ENCODE measurements around the gene RCC2.

Gene RCC2

DNA sequence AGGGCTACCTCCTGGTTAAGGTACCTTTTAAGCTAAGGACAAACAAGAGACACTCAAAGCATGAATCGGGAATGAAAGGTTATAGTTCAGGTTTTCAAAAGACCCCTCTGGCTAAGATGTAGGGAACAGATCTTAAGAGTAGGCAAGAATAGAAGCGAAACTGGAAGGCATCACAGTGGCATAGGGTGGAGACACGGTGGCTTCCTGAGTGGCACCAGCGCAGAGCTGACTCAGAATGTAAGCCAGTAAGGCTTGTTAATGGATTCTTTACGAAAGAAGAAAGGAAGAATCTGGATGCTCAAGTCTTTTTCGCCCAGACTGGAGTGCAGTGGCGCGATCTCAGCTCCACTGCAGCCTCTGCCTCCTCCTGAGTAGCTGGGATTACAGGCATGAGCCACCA, 46.2 kb downstream of the RCC2 start:
- H3K4me3 ChIP-seq (ENCODE audit: low read depth, low read length): no peak overlapping the region
- TF ChIP-seq, protein P1, sequence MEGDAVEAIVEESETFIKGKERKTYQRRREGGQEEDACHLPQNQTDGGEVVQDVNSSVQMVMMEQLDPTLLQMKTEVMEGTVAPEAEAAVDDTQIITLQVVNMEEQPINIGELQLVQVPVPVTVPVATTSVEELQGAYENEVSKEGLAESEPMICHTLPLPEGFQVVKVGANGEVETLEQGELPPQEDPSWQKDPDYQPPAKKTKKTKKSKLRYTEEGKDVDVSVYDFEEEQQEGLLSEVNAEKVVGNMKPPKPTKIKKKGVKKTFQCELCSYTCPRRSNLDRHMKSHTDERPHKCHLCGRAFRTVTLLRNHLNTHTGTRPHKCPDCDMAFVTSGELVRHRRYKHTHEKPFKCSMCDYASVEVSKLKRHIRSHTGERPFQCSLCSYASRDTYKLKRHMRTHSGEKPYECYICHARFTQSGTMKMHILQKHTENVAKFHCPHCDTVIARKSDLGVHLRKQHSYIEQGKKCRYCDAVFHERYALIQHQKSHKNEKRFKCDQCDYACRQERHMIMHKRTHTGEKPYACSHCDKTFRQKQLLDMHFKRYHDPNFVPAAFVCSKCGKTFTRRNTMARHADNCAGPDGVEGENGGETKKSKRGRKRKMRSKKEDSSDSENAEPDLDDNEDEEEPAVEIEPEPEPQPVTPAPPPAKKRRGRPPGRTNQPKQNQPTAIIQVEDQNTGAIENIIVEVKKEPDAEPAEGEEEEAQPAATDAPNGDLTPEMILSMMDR (IDR thresholded peaks at IDR 0.05; ENCODE audit: borderline replicate concordance, insufficient read depth, low read depth, low read length): no peak

DNA sequence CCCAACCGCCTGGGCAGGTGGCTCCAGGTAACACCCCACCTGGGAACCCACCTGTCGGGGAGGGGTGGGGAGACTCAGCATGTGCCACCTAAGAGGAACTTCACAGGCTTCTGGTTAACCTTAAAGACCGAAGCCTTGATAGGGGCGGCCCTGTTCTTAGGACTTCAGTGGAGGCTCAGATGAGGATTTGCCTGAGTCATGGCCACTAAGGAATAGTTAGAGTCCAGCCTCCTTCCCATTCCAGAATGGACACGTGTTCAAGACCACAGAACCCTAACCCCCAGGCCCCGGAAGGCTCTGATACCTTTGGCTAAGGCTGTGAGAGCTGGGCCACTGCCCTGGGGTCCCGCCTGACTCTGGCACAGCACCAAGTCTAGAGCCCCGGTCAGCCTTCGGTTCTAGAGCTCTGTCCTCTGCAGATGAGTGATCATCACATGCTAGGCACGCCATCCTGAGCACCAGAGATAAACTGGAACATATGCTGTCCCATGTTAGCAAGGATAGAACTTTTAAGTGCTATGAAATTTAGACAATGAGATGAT, 47.2 kb downstream of the RCC2 start:
- TF ChIP-seq, protein P1 (IDR thresholded peaks at IDR 0.05; ENCODE audit: borderline replicate concordance, insufficient read depth, low read depth, low read length): no peak
- H3K4me3 ChIP-seq (ENCODE audit: low read depth, low read length): no peak overlapping the region

DNA sequence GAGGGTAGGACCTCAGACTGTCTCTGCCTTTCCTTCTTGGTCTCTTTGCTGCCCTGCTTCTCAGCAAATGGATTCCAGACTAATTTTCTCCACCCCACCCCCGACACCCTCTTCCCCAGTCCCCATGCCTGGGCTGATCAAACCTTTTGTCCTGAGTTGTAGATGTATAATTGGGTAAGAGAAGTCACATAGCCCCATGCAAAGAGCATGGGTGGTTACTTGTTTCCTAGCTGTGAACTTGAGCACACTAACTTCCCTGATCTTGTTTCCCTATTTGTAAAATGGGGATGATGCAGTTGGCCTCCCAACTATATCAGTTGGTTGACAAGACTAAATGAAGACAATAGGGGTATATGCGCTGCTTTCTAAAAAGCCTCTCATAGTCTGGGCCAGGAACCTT, 58.3 kb downstream of the RCC2 start:
- no peak overlapping the region for H3K4me3 ChIP-seq (ENCODE audit: low read depth, low read length)
- TF ChIP-seq, protein P1 (IDR thresholded peaks at IDR 0.05; ENCODE audit: borderline replicate concordance, insufficient read depth, low read depth, low read length): no peak

DNA sequence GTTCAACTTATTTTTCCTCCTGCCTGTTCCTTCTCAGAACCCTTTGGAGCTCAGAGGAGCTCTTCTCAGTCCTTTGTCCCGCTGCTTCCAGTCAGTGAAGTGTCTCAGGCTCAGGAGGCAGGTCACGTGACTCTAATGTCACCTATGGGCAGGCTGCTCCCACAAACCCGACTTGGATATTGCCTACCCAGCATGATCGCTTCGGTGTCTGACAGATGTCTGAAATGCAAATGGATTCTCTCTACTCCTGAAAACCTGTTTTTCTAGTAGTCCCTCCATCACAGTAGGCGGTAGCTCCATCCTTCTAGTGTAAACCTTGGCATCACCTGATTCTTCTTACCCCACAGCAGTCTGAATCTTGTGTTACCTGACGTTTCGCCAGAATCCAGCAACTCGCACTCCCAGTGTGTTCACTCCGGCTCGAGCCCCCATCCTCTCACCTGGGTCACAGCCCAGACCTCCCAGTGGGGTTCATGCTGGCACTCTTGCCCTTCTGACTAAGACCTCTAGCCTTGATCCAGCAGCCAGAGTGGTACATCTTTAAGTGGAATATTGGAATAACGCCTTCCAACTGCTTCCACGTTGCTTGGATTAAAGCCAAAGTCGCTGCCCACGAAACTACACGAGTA, 62.0 kb downstream of the RCC2 start:
- TF ChIP-seq, protein P1 (IDR thresholded peaks at IDR 0.05; ENCODE audit: borderline replicate concordance, insufficient read depth, low read depth, low read length): no peak
- no peak overlapping the region for H3K4me3 ChIP-seq (ENCODE audit: low read depth, low read length)

DNA sequence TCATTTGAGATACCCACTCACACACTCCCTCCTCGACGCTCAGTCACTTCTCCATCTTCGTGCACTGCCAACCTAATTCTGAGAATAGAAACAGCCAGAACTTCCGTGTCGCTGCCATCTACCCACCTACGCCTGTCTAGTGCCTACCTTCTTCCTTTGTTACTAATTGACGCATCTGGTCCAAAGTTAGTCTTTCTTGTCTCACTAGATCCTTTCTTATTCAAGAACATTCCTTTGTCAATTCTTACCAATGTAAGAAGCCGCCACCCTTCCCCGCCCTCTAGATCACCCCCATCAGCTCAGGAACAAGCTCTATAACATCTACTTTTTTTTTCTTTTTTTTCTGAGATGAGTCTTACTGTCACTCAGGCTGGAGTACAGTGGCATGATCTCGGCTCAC, 63.8 kb downstream of the RCC2 start:
- TF ChIP-seq, protein P1 (IDR thresholded peaks at IDR 0.05; ENCODE audit: borderline replicate concordance, insufficient read depth, low read depth, low read length): no peak

DNA sequence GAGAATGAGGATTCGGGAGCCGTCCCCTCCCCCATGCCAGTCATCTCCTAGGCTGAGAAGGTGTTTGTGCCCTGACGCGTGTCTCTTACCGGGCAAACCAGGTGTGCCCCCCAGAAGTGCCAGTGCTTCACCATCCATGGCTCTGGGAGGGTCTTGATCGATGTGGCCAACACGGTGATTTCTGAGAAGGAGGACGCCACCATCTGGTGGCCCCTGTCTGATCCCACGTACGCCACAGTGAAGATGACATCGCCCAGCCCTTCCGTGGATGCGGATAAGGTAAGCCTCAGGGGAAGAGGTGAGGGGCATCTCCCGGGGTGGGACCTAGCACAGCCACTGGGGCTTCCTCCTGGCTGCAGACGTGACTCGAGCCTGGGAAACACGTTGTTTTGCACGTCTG, 66.5 kb downstream of the RCC2 start:
- TF ChIP-seq, protein P1 (IDR thresholded peaks at IDR 0.05; ENCODE audit: borderline replicate concordance, insufficient read depth, low read depth, low read length): no peak
- no peak overlapping the region for H3K4me3 ChIP-seq (ENCODE audit: low read depth, low read length)

More for the DNA sequence above, 63.8 kb downstream of the RCC2 start:
- no peak overlapping the region for H3K4me3 ChIP-seq (ENCODE audit: low read depth, low read length)

DNA sequence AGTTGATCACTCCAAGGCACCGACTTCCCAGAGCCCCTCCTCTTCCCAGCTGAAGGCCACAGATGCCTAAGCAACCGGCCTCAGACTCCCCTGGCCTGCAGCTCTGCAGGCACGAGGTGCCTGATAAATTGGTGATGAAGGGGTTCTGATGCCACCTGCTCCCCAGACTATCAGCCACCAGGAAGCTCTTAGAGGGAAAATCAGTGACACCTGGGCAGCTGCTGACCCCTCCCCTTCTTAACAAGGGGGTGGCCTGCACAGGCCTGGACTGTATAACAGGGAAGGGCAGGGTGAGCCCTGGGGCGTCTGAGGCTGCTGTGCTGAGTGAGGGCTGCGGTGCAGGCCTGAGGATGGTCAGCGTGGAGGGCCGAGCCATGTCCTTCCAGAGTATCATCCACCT, 67.6 kb downstream of the RCC2 start, which contains the start of gene PADI6:
TSS of gene PADI6 (plus strand) at position 301 of the 400 bp plus-strand sequence. CDS start at position 351, 50 bp downstream.
- TF ChIP-seq, protein P1 (IDR thresholded peaks at IDR 0.05; ENCODE audit: borderline replicate concordance, insufficient read depth, low read depth, low read length): no peak
- no peak within 1 kb of the TSS for H3K4me3 ChIP-seq (ENCODE audit: low read depth, low read length)

Data from GM12875 (cell line).